ENCODE results near the gene FAM83D. TPM values are rescaled to one million over a fixed set of nuclear protein-coding genes. Genes with fewer than 3 reads are reported as not detected.

Gene FAM83D
- total RNA-seq, 1 donor from 2014 or later: 4.5 TPM

DNA sequence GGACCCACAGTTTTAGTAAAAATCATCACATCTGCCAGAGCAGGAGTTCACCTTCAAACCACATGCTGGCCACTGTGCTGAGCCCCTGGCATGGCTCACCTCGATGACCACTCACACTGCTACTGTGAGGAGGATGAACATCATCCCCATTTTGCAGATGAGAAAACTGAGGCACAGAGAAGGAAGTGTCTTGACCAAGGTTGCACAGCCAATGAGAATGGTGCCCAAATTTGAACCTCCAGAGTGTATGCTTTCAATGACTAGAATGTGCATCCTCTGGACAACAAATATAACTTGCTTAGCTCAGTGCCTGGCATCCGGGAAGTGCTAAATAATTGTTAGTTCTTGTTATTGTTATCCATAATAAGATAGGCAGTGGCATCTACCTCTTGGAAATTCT lies 37.2 kb upstream of the FAM83D start:
- TF ChIP-seq, protein P1, sequence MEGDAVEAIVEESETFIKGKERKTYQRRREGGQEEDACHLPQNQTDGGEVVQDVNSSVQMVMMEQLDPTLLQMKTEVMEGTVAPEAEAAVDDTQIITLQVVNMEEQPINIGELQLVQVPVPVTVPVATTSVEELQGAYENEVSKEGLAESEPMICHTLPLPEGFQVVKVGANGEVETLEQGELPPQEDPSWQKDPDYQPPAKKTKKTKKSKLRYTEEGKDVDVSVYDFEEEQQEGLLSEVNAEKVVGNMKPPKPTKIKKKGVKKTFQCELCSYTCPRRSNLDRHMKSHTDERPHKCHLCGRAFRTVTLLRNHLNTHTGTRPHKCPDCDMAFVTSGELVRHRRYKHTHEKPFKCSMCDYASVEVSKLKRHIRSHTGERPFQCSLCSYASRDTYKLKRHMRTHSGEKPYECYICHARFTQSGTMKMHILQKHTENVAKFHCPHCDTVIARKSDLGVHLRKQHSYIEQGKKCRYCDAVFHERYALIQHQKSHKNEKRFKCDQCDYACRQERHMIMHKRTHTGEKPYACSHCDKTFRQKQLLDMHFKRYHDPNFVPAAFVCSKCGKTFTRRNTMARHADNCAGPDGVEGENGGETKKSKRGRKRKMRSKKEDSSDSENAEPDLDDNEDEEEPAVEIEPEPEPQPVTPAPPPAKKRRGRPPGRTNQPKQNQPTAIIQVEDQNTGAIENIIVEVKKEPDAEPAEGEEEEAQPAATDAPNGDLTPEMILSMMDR (IDR thresholded peaks at IDR 0.05): no peak
- DNase-seq (ENCODE audit: low spot score): no peak
- H3K27me3 Mint-ChIP-seq (ENCODE audit: low read depth): peaks cover 27% of the 10 kb centered on the region
- H3K4me1 Mint-ChIP-seq (ENCODE audit: low read depth): peaks cover 2% of the 10 kb centered on the region
- no peaks in the 10 kb centered on the region for H3K9me3 Mint-ChIP-seq (ENCODE audit: low read depth)
- no peak overlapping the region for H3K4me3 Mint-ChIP-seq (ENCODE audit: unreplicated experiment)
- H3K36me3 Mint-ChIP-seq (ENCODE audit: low read depth): no peaks in the 10 kb centered on the region
- no peak overlapping the region for H3K27ac Mint-ChIP-seq (ENCODE audit: unreplicated experiment)

DNA sequence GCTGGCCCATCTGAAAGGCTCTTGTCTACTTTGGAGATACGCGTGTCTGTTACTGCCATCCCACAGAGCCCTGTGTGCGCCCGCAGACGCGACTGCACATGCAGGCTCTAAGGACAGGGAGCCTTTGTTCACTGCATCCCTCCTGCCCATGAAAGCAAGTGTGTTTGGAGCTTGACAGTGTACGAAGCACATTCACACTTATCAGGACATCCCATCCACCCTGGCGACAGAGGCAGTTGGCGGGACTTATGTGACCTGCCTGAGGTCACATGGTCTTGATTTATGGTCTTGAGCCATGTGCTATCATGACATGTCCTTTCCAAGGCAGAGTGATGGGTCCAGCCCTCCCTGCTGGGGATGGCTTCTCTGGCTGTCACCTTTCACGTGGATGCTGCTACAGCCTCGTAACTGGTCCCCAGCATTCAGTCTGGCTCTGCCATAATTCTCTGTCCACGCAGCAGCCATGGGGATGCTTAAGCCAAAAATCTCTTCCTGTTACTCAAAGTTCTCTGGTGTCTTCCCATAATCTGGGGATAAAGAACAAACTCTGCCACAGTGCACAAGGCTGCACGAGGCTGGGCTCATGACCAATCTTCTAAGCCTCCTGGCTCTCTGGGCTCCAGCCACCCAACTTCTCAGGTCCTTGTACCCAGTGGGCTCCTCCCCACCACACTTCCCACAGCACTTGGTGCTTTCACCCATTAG lies 36.3 kb upstream of the FAM83D start:
- peaks cover 32% of the 10 kb centered on the region for H3K27me3 Mint-ChIP-seq (ENCODE audit: low read depth)
- H3K4me1 Mint-ChIP-seq (ENCODE audit: low read depth): peaks cover 5% of the 10 kb centered on the region
- no peak overlapping the region for H3K4me3 Mint-ChIP-seq (ENCODE audit: unreplicated experiment)
- H3K27ac Mint-ChIP-seq (ENCODE audit: unreplicated experiment): no peak overlapping the region
- TF ChIP-seq, protein P1 (IDR thresholded peaks at IDR 0.05): no peak
- no peaks in the 10 kb centered on the region for H3K9me3 Mint-ChIP-seq (ENCODE audit: low read depth)
- H3K36me3 Mint-ChIP-seq (ENCODE audit: low read depth): no peaks in the 10 kb centered on the region
- no peak for DNase-seq (ENCODE audit: low spot score)

DNA sequence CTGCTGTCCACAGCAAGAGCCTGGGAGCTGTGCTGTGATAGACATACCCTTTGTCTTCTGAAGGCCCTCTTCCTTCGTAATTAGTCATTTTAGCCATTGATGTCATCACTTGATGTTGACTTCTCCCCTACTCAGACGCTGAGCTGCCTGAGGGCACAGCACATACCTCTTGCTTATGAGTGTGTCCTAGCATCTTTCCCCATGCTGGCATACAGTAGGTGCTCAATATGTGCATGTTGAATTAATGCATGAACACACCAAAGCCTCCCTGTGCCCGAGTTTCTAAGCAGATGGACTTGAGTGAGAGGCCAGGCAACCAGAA lies 35.8 kb upstream of the FAM83D start:
- TF ChIP-seq, protein P1 (IDR thresholded peaks at IDR 0.05): no peak
- no peaks in the 10 kb centered on the region for H3K9me3 Mint-ChIP-seq (ENCODE audit: low read depth)
- H3K27ac Mint-ChIP-seq (ENCODE audit: unreplicated experiment): no peak overlapping the region
- H3K4me3 Mint-ChIP-seq (ENCODE audit: unreplicated experiment): no peak overlapping the region
- peaks cover 5% of the 10 kb centered on the region for H3K4me1 Mint-ChIP-seq (ENCODE audit: low read depth)
- DNase-seq (ENCODE audit: low spot score): no peak
- H3K36me3 Mint-ChIP-seq (ENCODE audit: low read depth): no peaks in the 10 kb centered on the region
- peaks cover 35% of the 10 kb centered on the region for H3K27me3 Mint-ChIP-seq (ENCODE audit: low read depth)

DNA sequence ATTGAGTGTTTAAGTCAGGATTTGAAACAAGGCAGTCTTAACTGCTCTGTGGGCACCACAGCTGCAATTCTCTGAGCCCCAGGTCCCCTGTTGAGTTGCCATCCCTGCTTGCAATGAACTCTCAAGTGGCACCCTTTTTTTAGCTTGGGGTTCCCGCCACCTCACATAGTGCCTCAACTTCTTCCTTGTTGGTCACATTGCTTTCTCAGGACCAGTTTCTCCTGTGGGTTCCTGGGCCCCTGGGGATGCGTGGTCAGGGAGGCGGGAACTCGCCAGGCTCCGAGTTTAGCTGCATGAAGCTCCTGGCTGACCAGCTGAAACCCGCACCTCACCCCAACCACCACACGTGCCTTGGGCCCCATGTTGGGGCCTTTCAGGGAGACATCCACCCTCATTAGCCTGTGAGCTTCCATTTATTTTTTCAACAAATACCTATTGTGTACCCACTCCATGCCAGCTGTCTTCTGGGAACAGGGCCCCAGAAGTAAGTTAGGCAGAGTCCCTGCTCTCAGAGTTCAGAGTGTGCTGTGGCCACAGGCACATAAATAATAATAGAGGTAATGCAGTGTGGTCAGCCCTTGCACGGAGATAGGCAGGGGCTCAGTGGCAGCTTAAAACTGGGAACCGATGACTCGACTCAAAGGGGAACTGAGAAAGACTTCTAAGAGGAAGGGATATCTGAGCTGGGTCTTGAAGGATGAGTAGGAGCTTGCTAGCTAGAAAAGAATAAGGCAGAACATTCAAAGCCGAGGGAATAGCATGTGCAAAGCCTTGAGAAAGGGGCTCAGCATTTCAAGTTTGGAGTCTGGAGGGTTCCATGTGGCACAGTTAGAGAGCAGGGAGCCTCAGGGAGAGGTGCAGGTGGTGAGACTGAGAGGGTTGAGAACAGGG lies 33.9 kb upstream of the FAM83D start:
- TF ChIP-seq, protein P1 (IDR thresholded peaks at IDR 0.05): no peak

DNA sequence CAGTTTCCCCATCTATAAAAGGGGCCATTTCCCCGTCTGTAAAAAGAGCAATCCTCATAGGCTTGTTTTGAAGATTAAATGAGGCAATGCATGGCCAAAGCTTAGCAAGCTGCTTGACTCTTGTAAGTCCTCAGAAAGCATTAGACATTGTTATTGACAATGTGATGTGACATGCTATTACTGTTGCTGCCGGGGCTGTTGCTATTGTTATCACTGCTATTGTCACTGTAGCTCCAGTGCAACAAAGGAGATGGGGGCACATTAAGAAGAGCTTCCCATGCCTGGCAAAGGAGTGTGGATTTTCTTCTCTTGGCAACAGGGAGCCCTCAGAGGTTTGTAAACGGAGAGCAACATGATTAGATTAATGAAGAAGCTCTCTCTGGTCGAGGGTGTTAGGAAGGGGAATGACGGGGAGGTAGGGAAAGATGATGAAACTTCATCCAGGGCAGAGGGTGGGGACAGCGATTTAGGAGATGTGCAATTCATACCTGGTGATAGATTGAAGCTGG lies 33.1 kb upstream of the FAM83D start:
- no peak for DNase-seq (ENCODE audit: low spot score)
- Mint-ChIP-seq H3K4me3 (ENCODE audit: unreplicated experiment) (no peak overlapping the region), H3K27me3 (ENCODE audit: low read depth) (peaks cover 46% of the 10 kb centered on the region), H3K9me3 (ENCODE audit: low read depth) (no peaks in the 10 kb centered on the region), H3K27ac (ENCODE audit: unreplicated experiment) (no peak overlapping the region), H3K36me3 (ENCODE audit: low read depth) (no peaks in the 10 kb centered on the region), H3K4me1 (ENCODE audit: low read depth) (peaks cover 5% of the 10 kb centered on the region)
- TF ChIP-seq, protein P1 (IDR thresholded peaks at IDR 0.05): no peak

More for the DNA sequence above, 33.9 kb upstream of the FAM83D start:
- no peak overlapping the region for H3K27ac Mint-ChIP-seq (ENCODE audit: unreplicated experiment)
- H3K4me3 Mint-ChIP-seq (ENCODE audit: unreplicated experiment): no peak overlapping the region
- H3K27me3 Mint-ChIP-seq (ENCODE audit: low read depth): peaks cover 39% of the 10 kb centered on the region
- peaks cover 5% of the 10 kb centered on the region for H3K4me1 Mint-ChIP-seq (ENCODE audit: low read depth)
- no peaks in the 10 kb centered on the region for H3K36me3 Mint-ChIP-seq (ENCODE audit: low read depth)
- H3K9me3 Mint-ChIP-seq (ENCODE audit: low read depth): no peaks in the 10 kb centered on the region
- no peak for DNase-seq (ENCODE audit: low spot score)
